Panc1 (cell line): ENCODE data around the gene C2. TPM values are rescaled to one million over a fixed set of nuclear protein-coding genes. Genes with fewer than 3 reads are reported as not detected.

Experiments
- ATAC-seq: fragments of 200-7000 bp; cut with Tn5 transposase; 2 replicates; pipeline ENCODE4 v1.9.1; 2020; ENCODE audit warnings: mild to moderate bottlenecking, moderate library complexity
- BruUV-seq: library from RNA; stranded (reverse); fragments of 400-500 nt; replicated peaks from 2 replicates; lab custom pipeline; 2021; lab: Mats Ljungman, UMichigan
- CTCF ChIA-PET: fragments of 300-600 bp; sonication (Branson Sonifier 250); formaldehyde crosslinking; loops from one replicate; lab custom pipeline; 2022; ENCODE audit warnings: antibody characterized with exemption; lab: Charles Lee
- POLR2A ChIA-PET: fragments of 300-600 bp; sonication (Branson Sonifier 250); formaldehyde crosslinking; loops from one replicate; lab custom pipeline; 2022; ENCODE audit warnings: antibody characterized with exemption; lab: Charles Lee
- DNase-seq: peaks from one replicate; pipeline ENCODE4 v3.0.0-alpha.2; 2010; ENCODE audit warnings: low read depth, low spot score
- H3K27ac ChIP-seq: 2 replicates; pipeline ENCODE4 v1.5.1; 2011; ENCODE audit warnings: mild to moderate bottlenecking, low read length, inconsistent platforms
- H3K27me3 ChIP-seq: fragments of 200-500 bp; sonication (Bioruptor generic); 2 replicates; pipeline ENCODE4 v1.6.0; 2014; ENCODE audit warnings: low read length, inconsistent platforms; ENCODE audit not compliant: control insufficient read depth, insufficient read depth
- H3K36me3 ChIP-seq: fragments of 200-500 bp; sonication (Bioruptor generic); 2 replicates; pipeline ENCODE4 v1.5.1; 2014; ENCODE audit warnings: inconsistent platforms, mild to moderate bottlenecking, low read length, moderate library complexity; ENCODE audit not compliant: control insufficient read depth, insufficient read depth
- H3K4me1 ChIP-seq: 2 replicates; pipeline ENCODE4 v1.5.1; 2011; ENCODE audit warnings: inconsistent platforms, mild to moderate bottlenecking, low read length, moderate library complexity; ENCODE audit not compliant: control insufficient read depth, insufficient read depth
- H3K4me3 ChIP-seq, 2 experiments: 2 replicates each; pipeline ENCODE4 v1.5.1; 2011 to 2012; ENCODE audit warnings: low read depth in 2 of 2, low read length in 2 of 2, mild to moderate bottlenecking in 2 of 2, inconsistent platforms in 1 of 2, moderate library complexity in 1 of 2
- H3K9me3 ChIP-seq: fragments of 200-500 bp; sonication (Bioruptor generic); 2 replicates; pipeline ENCODE4 v1.5.1; 2014; ENCODE audit warnings: low read depth, mild to moderate bottlenecking, inconsistent platforms, low read length, moderate library complexity; ENCODE audit not compliant: control insufficient read depth, insufficient read depth
- CTCF ChIP-seq: fragments of 450-650 bp; IDR thresholded peaks from 2 replicates; pipeline ENCODE4 v1.5.1; 2017; ENCODE audit warnings: mild to moderate bottlenecking
- POLR2AphosphoS5 ChIP-seq: IDR thresholded peaks from 2 replicates; pipeline ENCODE4 v1.6.1; 2012; ENCODE audit warnings: mild to moderate bottlenecking, low read depth, low read length, moderate library complexity
- REST ChIP-seq, 2 experiments: IDR thresholded peaks; 2 replicates each; pipeline ENCODE4 v1.6.1; 2011 to 2012; ENCODE audit warnings: low read depth in 2 of 2, control low read depth in 1 of 2, low read length in 1 of 2, mild to moderate bottlenecking in 1 of 2, moderate library complexity in 1 of 2; ENCODE audit not compliant: insufficient read depth in 1 of 2
- SIN3A ChIP-seq: IDR thresholded peaks from 2 replicates; pipeline ENCODE4 v1.6.1; 2012; ENCODE audit warnings: low read depth, mild to moderate bottlenecking, low read length, moderate library complexity, borderline replicate concordance; ENCODE audit not compliant: insufficient read depth
- TCF7L2 ChIP-seq: IDR thresholded peaks from 2 replicates; pipeline ENCODE4 v1.6.1; 2011; ENCODE audit warnings: mild to moderate bottlenecking, low read depth, low read length, inconsistent platforms
- in situ Hi-C: cut with HindIII; loops from 2 replicates; pipeline ENCODE4 v1.10.0; 2016; ENCODE audit warnings: low sequenced_read_pairs, low pct_unique_long_range_greater_than_20kb
- intact Hi-C: fragments of 100-400 bp; cut with micrococcal nuclease; formaldehyde crosslinking; loops from one replicate; pipeline ENCODE4 v1.10.0; 2022; ENCODE audit not compliant: unreplicated experiment
- total RNA-seq: library from RNA; stranded (reverse); gene quantifications from one replicate; pipeline ENCODE4 v1.2.1, GENCODE V29; 2021; ENCODE audit not compliant: unreplicated experiment

Gene C2
- total RNA-seq, 1 experiment from 2014 or later = 1.0 TPM

DNA sequence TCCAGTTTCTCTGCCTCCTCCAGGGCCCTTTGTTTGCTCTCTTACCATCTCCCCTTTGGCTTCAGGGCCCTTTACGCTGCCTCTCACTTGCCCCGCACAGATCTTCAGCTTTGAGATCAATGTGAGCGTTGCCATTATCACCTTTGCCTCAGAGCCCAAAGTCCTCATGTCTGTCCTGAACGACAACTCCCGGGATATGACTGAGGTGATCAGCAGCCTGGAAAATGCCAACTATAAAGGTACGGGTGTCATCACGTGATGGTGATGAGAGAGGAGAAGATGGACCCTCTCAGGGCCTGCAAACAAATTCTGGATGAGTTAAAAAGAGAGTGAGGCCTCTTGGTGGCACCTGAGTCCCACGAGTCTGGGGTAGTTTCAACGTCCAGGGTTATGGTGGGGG lies 8.3 kb downstream of the C2 start:
- POLR2A ChIA-PET = no interaction called here
- no peak for ATAC-seq

DNA sequence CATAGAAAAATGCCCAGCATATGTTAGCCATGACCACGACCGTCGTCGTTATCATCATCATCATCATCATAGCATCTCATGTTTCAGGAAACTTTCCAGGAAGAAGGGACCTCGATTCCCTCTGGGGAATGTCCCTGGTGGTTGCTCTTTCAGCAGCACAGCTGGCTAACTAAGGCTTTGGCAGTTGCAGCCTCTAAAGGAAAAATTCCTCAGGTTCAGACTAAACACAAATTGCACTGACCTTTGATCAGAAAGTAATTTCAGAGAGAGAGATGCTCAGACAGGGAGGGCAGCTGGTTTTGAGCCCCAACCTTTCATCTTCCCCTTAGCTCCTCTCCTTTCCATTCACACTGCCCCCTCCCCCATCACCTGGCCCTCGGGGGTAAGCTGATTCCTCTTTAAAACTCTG lies 12.7 kb downstream of the C2 start:
- no peak for TF ChIP-seq SIN3A
- TF ChIP-seq CTCF = no peak
- TF ChIP-seq TCF7L2 = no peak
- TF ChIP-seq REST (IDR thresholded peaks at IDR 0.05; ENCODE audit: insufficient read depth in 1 of 2, low read depth in 2 of 2, low read length in 1 of 2) = no peak
- TF ChIP-seq POLR2AphosphoS5 = no peak
- Histone ChIP-seq H3K27me3 (no peaks in the 10 kb centered on the region), H3K4me3 (no peak overlapping the region), H3K4me1 (peaks cover 10% of the 10 kb centered on the region), H3K36me3 (no peaks in the 10 kb centered on the region), H3K27ac (0 out of 2 replicates have a peak overlapping the region, but pooled peaks have one; percentile 20), H3K9me3 (no peaks in the 10 kb centered on the region)
- CTCF ChIA-PET = no interaction called here
- ATAC-seq = no peak
- POLR2A ChIA-PET = no interaction called here
- BruUV-seq = no TSS peak
- in situ Hi-C loops = no loop called here
- intact Hi-C loops = no loop called here
- no peak for DNase-seq

More for the DNA sequence above, 8.3 kb downstream of the C2 start:
- no peak for DNase-seq
- CTCF ChIA-PET = no interaction called here
- intact Hi-C loops (no loop called here), in situ Hi-C loops (no loop called here)
- TF ChIP-seq TCF7L2 (no peak), SIN3A (no peak), REST (IDR thresholded peaks at IDR 0.05; ENCODE audit: insufficient read depth in 1 of 2, low read depth in 2 of 2, low read length in 1 of 2) (no peak)
- Histone ChIP-seq H3K36me3 (no peaks in the 10 kb centered on the region), H3K9me3 (no peaks in the 10 kb centered on the region), H3K4me1 (peaks cover 8% of the 10 kb centered on the region), H3K4me3 (no peak overlapping the region), H3K27me3 (no peaks in the 10 kb centered on the region), H3K27ac (no peak overlapping the region)
- BruUV-seq = no TSS peak
